Transverse colon (tissue), 4 donors: ENCODE measurements around the gene REN.

Experiments
- CTCF ChIP-seq, 5 experiments: fragments of 200-600 bp in 3 of 5; fragments of 450-650 bp in 2 of 5; sonication (generic) in 3 of 5; IDR thresholded peaks; 1 replicate in 2 of 5; 2 replicates in 3 of 5; pipeline ENCODE4 v1.5.1; 2016 to 2017; ENCODE audit warnings: antibody characterized with exemption in 5 of 5, inconsistent platforms in 3 of 5, mild to moderate bottlenecking in 2 of 5, moderate library complexity in 1 of 5
- EP300 ChIP-seq: sonication (generic); formaldehyde crosslinking; IDR thresholded peaks from one replicate; pipeline ENCODE4 v1.6.1; 2017; ENCODE audit warnings: antibody characterized with exemption, low read depth
- POLR2A ChIP-seq: fragments of 450-650 bp; IDR thresholded peaks from one replicate; pipeline ENCODE4 v1.6.1; 2016; ENCODE audit warnings: antibody characterized with exemption, mild to moderate bottlenecking, moderate library complexity
- POLR2AphosphoS5 ChIP-seq, 3 donors: sonication (generic); formaldehyde crosslinking; IDR thresholded peaks; one replicate each; pipeline ENCODE4 v1.6.1; 2016; ENCODE audit warnings: antibody characterized with exemption in 3 of 3

- TF ChIP-seq CTCF (IDR thresholded peaks at IDR 0.05) (no peak), POLR2AphosphoS5 (IDR thresholded peaks at IDR 0.05) (no peak), POLR2A (no peak), EP300 (no peak)
Observed at GRCh38 chr1:204106825-204107224, 59.3 kb downstream of the REN start.
